Stimulated activated CD4-positive, alpha-beta T cell treated with anti-CD3 and anti-CD28 coated beads, Interleukin-4, amount 100 ng/mL, for 1 hour (primary cell): Measurements from ENCODE around the gene NOL8.

Experiments
- DNase-seq: peaks from one replicate; pipeline ENCODE4 v3.0.0-alpha.2; 2020

The NOL8 gene

DNA sequence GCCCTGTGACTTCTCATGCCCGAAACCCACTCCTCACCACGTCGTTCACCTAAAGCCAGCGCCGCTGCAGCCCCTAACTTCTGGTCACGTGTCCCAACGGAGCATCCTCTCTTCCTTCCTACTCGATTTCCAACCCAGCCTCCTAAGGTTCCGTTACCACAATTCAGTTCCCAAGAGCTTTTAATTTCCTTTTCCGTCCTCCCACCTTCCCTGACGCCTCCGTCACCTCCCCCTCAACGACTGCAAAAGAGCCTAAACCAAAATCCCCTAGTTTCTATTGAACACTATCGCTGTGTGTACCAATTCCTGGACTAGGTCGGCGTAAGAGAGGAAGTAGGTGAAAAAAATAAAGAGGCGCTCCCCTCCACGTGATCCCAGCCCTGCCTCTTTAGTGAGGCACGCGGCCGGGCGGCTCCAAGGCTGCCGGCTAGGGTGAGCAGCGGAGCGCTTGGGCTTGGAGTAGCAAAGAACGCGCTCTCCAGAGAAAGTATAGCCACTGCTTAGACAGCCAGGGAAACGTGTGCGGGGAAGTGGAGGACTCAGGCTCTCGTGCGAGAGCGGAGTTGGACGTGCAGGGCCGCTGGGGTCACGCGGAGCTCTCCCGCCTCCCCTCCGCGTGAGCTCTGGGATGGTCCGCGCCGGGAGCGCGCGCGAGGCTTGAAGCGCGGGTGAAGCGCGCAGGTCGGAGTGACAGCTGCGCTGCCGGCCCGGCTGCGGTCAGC lies at the start of gene NOL8, which contains the start of gene CENPP:
Gene NOL8 (minus strand): TSS at position 82 of the 722 bp plus-strand sequence. CDS start 1,189 bp downstream, outside the sequence.
Gene CENPP (plus strand): TSS at position 685 of the 722 bp plus-strand sequence.
- DNase-seq = peak; percentile 80

DNA sequence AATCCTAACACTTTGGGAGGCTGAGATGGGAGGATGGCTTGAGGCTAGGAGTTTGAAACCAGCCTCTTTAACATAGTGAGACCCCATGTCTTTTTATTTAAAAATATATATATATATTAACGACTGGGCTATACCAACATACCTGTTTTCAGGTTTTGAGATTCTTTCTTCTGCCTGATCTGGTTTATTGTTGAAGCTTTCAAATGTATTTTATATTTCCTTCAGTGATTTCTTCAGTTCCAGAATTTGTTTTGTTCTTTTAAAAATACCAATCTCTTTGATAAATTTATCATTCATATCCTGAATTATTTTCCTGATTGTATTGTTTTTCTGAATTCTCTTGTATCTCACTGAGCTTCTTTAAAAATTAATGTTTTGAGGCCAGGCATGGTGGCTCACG lies 48.0 kb upstream of the NOL8 start:
- DNase-seq = no peak

DNA sequence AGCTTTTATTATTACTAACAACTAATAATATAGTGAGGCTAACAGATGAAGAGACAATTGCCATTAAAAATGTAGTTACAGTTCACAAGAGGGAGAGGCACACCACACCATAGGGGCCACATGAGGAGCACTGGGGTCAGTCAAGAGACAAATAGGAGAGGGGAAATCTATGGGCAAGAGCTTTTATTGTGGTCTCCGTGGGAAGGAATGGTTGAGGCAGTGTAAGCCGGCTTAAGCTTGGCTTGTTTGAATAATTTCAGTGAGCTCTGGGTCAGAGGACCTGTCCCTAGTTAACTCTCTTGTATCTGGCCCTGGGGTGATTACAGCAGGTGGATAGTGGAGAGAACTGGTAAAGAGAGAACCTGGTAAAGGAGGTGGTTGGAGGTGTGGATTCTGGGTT lies 43.9 kb upstream of the NOL8 start:
- no peak for DNase-seq

DNA sequence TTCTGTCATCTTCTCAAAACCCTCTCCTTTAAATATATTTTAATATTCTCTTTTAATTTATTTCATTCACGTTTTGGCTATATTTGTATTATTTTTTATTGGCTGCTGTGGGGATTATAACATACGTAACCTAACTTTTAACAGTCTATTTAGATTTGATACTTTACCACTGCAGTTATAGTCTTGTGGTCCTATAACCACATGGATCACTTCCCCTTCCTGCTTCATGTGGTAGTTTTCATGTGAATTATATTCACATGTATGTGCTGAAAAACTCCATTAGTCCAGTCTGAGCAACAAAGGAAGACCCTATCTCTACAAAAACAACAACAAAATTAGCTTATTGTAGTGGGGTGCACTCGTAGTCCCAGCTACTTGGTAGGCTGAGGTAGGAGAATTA lies 34.9 kb upstream of the NOL8 start:
- DNase-seq = no peak

DNA sequence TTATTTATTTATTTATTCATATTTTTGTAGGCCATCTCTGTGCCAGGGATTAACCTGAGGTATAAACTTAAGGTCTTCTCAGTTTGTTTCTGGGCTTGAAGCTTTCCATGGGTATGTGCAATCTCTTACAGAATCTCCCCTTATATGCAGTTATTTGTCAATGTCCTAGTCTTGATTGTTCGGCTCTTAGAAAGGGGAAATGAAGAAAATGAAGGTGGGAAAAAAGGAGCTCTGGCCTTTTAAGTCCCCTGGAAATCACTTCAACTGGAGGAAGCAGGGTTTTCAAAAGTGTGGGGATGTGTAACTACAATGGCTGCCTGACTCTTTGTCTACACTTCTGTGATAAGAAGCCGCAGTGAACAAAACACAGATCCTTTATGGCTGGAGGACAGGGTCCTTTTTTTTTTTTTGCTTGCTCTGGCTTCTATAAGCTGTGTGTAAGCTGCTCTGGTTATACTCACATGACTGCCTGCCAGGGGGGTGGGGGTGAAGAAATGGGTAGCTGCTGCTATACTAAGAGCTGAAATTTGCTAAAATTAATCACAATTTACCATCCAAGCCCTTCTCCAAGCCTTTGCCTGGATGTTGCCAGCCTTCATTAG lies 34.3 kb upstream of the NOL8 start:
- DNase-seq = no peak

DNA sequence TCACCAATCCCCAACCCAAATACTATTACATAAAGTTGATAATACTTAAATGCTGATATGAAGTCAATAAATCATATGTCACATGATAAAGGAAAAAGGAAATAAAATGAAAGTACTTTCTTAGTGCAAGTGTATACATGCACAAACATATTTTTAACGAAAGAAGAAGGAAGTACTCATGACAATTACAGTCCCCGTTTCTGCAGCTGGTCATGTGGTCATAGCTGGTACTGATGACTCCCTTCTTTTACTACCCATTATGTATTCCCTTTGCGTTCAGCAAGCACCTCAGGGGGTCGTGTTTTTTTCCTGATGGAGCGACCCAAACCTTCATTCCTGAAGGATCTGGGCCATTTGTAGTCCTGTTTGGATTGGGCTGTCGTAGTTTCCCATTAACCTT lies 27.9 kb upstream of the NOL8 start:
- no peak for DNase-seq

DNA sequence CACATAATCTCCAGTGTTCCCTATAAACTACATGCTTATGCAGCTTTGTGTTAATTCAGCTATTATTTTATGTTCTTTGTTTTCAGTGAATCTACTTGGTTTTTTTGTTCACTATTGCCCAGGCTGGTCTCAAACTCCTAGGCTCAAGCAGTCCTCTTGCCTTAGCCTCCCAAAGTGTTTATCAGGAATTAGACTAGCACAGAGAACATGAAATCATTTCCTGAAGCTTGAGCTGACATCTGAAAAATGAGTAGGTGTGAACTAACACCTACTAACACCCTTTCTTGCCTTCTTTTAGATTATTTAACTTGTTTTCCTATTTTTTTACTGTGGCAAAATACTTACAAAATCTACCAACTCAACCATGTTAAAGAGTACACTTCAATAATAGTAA lies 25.6 kb upstream of the NOL8 start:
- no peak for DNase-seq

DNA sequence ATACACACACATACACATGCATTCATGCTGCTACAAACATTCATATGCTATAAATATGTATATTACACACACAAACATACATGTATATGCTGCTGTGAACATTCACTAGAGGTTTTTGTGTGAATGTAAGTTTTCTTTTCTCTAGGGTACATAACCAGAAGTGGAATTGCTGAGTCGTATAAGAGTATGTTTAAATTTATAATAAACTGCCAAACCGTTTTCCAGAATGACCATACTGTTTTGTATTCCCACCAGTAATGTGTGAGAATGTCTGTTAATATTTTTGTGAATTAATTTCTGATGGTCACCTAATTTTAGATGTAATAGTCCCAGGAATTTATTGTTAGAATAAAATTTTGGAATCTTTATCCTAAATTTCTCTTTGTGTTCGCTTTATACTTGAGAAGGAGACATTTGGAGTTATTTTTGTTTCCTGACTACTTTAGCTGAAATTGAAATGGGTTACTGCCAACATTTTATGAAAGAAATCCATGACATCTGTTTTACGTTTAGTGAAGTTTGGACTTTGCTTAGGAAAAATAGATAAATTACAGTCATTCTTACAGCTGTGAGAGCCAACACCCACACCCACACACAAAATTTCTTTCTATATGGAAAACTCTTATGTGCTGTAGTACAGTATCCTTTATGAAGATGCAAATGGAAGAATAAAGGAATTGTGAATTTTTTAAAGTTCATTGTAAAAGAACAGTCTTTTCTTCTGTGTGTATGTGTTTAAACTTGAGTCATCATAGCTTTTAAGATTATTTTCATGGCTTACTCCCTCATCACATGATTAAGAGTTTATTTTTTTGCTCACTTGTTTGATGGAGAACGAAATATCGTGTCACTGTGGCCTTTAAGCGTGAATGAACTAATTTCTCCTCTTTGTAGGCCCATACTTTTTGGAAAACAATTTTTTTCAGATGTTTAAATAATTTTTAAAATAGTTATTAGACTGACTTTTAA lies 24.9 kb upstream of the NOL8 start:
- no peak for DNase-seq

DNA sequence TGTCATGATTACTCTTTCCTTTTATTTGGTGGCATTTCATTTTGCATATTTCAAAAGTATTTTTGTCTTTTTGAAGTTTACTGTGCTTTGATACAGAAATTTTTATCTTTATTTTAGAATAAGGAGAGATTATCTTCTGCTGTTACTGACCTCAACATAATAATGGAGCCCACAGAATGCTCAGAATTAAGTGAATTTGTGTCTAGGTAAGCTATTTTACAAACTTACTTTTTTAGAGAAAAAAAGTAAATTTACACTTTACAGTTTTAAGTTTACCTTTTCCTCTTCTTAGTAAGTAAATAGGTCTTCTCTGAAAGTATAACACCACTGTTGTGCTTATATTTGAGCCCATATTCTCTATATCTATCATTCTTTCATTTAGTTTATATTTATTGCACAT lies 20.4 kb upstream of the NOL8 start:
- DNase-seq = no peak

DNA sequence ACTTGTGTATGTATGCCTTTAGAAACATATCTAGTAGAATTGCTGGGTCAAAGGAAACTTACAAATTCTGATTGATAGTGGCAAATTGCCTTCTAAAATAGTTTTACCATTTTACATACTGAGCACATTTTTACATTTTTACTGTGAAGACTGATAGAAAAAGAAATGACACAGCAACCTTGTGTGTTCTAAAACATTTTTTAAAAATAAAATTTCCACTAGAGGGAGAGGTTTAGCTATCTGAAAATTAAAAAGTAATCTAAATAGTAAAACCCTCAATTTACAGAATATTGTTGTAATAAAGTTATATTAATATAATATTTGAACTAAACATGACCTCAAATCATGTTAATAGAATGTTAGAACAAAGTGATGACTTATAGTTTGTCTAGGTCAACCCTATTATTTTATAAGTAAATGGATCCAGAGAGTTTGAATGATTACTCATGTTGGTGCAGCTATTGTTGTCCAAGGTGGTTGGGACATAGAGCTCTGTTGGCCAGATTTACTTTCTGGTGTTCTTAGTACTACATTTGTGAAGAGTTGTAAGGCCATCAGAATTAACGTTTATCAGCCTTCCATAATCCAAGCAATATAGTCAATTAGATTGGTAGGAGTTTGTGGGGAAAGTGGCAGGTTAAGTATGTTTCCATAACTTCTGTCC lies 17.8 kb upstream of the NOL8 start:
- no peak for DNase-seq

DNA sequence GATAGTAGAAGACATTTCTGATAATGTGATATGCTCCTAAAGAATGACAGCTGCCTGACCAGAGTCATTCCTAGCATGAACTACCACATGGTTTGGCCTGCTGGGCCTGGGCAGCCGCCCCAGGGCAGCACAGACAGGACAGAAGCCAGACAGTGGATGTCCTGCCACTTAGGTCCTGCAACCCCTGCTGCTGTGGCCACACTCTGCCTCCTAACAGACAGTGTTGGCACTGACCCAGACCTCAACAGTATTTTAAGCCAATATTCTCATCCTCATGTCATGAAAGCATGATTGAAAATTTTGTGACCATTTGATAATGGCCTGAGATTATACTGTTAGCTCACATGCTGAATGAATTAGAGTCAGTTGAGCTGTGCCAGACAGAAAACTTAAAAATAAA lies 16.4 kb upstream of the NOL8 start:
- no peak for DNase-seq

DNA sequence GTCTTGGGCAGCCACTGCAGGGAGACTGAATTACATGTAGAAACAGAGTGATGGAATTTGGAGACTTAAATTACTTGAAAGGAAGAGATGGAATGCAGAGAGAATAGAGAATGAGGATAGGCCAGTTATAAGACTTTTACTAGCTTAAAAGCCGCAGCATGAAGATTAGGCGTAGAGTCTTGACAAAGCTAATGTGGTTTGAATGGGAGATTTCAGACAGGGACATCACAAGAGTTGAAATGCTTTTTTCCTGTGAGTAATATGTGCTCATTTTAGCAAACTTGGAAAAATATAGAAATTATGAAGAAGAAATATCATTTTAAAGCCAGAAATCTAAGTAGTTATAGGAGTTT lies 8.1 kb upstream of the NOL8 start:
- no peak for DNase-seq

DNA sequence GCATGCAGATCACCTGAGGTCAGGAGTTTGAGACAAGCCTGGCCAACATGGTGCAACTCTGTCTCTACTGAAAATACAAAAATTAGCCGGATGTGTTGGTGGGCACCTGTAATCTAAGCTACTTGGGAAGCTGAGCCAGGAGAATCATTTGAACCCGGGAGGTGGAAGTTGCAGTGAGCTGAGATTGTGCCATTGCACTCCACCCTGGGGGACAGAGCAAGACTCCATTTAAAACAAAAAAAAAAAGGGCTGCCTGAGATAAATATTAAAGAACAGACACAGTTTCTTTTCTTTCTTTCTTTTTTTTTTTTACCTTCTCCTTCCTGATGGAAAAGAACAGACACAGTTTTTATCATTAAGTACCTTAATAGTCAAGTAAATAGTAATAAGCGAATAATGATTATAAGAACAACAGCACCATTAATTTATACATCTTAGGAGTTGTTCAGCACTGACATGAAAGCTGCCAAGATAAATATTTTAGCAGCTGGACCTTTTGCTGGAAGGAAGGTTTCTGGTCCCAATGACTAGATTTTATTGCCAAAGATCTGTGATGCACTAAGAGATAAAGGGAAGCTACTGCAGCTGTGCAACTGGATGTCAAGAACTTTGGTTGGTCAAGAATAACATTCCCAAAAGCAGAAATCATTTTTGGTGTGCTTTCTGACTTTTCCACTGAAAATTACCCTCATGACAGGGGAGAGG lies 7.6 kb upstream of the NOL8 start:
- DNase-seq = no peak

DNA sequence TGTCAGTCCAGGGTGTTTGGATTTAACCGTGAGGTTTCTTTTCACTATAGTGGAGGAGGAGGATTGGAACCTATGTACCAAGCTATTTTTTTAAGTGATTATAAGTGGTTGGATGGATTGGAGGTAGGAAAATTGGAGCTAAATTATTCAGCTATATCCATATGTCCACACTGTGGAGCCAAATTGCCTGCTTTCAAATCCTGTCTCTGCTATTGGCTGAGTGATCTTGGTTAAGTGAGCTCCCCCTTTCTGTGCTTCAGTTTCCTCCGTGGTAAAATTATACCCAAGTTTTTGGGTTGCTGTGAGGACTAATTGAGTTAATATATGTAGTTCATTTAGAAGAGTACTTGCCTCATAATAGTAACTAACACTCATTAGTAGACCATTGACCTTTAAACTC lies 3.1 kb upstream of the NOL8 start:
- DNase-seq = no peak

DNA sequence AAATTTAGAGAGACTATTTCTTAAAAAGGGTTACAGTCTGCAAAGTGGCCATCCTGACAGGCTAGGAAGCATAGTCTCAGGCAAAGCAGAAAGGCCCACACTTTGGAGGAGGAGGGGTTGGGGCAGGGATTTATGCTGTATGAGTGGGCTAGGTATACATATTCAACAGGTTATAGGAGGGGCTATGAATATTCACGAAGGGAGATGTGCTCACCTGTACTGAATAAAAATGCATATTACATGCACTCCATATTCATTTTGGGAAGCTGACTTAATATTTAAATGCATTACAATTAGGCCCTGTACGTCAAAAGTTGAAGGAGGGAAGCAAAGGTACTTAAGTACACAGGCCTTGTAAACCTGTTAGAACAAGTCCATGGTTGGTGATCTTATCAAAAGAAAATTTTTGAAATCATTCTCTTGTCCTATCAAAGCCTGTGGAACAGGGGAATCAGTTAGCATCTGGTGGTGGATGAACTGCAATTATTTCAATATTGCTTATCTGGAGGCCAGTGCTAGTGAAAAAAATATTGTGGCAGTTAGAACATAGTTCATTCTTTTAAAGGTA lies 2.2 kb upstream of the NOL8 start:
- DNase-seq = no peak

DNA sequence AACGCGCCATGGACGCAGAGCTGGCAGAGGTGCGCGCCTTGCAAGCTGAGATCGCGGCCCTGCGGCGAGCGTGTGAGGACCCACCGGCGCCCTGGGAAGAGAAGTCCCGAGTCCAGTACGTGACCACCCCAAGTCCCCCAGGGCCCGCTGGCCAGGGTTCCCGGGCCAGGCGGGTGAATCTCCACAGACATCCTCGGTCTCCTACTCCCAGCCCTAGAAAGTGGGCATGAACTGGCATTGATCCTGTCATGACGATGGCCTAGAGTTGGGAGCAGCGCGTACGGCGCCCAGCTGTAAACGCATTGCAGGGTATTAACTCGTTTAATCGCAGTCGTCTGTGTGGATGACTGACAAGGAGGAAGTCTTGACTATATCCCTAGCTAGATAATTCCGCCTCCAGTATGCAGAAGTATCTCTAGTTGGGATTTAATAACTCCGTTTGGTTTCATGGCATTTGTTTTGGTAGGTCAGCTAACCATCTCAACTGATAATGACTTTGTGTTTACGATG lies 896 bp upstream of the NOL8 start:
- DNase-seq = no peak

DNA sequence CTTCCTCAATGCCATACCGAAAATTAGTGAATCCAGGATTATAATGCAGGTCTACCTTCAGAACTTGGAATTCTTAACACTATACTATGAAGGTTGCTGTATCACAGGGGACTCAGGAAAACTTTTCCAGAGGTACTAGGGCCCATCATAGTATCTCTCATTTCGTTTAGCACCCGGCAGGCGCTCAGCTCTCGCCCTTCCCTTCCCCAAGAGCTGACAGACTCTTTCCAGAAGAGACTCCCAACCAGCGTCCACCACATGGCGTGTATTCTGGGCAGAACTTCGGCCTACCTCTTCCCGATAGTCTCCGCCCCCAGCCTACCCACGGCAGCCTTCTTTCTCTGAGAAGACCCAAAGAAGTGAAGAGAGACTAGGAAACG lies 271 bp downstream of the NOL8 start:
- no peak for DNase-seq

DNA sequence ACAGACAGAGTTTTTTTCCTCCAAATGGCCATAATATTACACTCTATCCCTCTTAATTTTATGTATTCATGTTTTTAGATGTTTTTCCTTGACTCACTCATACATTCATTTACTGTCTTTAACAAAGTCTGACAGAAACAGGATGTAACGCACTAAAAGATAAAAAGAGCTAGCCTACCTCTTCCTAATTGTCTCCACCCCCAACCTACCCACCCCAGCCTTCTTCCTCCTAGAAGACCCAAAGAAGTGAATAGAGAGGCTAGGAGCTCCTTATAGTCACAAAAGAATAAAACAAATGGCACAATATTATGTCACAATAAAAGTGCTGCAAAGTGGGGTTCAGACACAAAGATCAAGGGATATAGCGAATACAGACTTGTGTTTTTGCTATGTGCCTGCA lies 719 bp downstream of the NOL8 start:
- DNase-seq = no peak

DNA sequence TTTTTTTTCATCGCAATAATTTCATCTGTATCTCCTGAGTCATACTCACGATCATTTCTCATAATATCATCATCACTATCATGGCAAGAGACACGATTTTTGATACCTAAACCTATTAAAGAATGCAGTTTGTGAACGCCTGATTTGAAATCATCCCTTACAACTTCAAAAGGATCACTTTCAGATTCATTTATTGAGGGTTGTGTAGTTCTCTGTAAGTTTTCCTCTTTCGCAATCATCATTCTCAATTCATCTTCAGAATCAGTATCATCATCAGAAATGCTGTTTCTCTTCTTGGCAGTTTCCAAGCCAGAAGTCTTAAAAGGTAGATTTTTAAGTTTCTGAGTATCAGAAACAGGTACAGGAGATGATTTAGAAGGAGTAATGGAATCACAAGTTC lies 9.7 kb downstream of the NOL8 start:
- DNase-seq = no peak

DNA sequence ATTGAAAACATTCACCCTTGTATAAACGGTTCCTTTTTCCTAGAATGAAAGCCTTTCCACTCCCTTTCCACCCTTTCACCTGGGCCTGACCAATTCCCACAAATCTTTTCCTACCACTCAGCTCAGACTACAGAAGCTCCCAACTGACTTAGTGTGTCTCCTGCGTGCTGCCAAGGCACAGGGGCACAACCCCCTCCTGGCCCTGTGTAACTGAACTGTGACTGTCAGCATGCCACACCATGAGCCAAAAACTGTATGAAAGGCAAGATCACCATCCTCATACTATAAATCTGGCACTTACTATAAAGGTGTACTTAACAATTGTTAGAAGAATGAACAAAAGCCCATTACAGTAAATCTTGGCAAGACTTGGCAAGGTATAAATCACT lies 11.5 kb downstream of the NOL8 start:
- no peak for DNase-seq

DNA sequence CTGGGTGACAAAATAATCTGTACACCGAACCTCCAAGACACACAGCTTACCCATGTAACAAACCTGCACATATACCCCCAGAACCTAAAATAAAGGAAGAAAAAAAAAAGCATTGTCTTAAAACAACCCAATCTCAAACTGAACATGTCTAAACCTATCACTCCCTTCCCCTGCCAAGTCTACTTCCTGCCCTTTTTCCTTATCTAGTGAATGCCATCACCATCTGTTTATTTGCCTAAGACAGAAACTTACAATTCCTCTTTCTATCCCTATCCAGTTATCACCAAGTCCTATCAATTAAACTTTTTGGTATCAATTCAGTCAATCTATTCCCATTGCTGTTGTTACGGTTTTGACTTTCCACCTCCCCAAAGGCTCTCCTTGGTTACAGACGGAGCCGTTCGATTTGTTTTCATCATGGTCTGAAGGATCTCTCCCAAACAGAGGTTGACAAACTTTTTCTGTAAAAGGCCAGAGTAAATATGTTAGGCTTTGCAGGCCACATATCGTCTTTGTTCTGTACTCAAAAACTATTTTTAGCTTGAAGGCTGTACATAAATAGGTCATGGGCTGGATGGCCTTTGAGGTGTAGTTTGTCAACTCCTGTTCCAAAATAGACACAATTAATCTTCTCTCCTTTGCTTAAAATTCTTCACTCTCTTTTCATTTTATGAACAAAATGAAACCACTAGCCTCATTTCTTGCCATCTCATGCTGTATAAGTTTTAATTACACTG lies 12.1 kb downstream of the NOL8 start:
- no peak for DNase-seq
